Progenitor cell of endocrine pancreas (in vitro differentiated cells): ENCODE results near the gene PDPK1. TPM values are rescaled to one million over a fixed set of nuclear protein-coding genes. Genes with fewer than 3 reads are reported as not detected.
"Not testable (repeated sequence)": the region's sequence is repeated elsewhere in the genome, so short reads cannot be mapped to it uniquely, and the experiment has no call there.

Experiments
- DNase-seq: peaks from one replicate; pipeline ENCODE4 v3.0.0; 2021; ENCODE audit warnings: low spot score; ENCODE audit not compliant: unreplicated experiment
- H3K27ac Mint-ChIP-seq: 2 replicates; pipeline ENCODE4 v1.8.0; 2021; ENCODE audit warnings: mild to moderate bottlenecking, moderate library complexity, mixed read lengths
- H3K27me3 Mint-ChIP-seq: 2 replicates; pipeline ENCODE4 v1.8.0; 2021; ENCODE audit warnings: mixed read lengths
- H3K36me3 Mint-ChIP-seq: 2 replicates; pipeline ENCODE4 v1.8.0; 2022; ENCODE audit warnings: mixed read lengths; ENCODE audit not compliant: insufficient read depth
- H3K4me1 Mint-ChIP-seq: 2 replicates; pipeline ENCODE4 v1.8.0; 2021; ENCODE audit warnings: low read depth, mixed read lengths
- H3K4me3 Mint-ChIP-seq: 2 replicates; pipeline ENCODE4 v1.8.0; 2021; ENCODE audit warnings: low read depth, mild to moderate bottlenecking, moderate library complexity, mixed read lengths
- H3K9me3 Mint-ChIP-seq: 2 replicates; pipeline ENCODE4 v1.8.0; 2021; ENCODE audit warnings: low read depth, mixed read lengths
- total RNA-seq: library from RNA; stranded (reverse); gene quantifications from 2 replicates; pipeline ENCODE4 v1.2.1, GENCODE V29; 2021
- TF ChIP-seq, protein P1 (sequence below): fragments of 200-600 bp; sonication (generic); IDR thresholded peaks from one replicate; pipeline ENCODE4 v1.5.0; 2021; ENCODE audit warnings: antibody characterized with exemption, mild to moderate bottlenecking; ENCODE audit not compliant: unreplicated experiment

PDPK1 gene
- total RNA-seq, 1 donor from 2014 or later = 45.0 TPM

DNA sequence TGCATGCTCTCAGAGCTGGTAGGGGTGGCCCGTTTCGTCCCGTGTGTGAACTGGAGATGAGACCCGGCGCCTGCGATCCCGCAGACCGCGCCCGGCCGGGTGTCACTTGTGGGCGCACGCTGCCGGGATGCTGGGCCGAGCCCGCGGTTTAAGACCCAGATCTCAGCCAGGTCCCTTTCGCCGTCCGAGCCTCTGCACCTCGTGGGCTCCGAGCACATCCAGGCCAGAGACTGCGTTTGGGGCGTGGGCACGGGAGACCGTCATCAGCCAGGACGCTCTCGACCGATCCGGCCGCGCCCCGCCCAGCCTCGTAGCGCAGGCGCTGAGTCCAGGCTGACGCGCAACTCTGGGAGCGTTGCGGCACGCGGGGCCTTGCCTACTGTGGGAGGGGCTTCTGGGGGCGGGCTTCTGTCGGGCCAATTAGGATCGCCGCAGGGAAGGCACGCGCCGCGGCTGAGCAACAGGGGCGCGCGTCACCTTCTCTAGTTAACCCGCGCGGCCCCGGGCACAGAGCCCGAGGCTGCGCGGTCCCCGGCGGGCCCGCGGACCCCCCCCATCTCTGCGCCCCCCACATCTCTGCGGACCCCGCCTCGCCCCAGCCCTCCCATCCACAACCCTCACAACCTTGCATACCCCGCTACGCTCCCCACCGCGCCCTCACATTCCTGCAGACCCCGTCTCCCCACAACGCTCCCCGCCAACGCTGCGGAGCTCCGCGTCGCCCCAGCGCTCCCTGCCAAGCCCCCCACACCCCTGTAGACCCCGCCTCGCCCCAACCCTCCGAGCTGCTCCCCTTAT is 5.9 kb upstream of the PDPK1 start:
- H3K4me3 Mint-ChIP-seq = peak overlapping the region; percentile 85
- H3K4me1 Mint-ChIP-seq = peaks cover 2% of the 10 kb centered on the region
- no peaks in the 10 kb centered on the region for H3K27me3 Mint-ChIP-seq
- DNase-seq = peak; percentile 89
- no peaks in the 10 kb centered on the region for H3K9me3 Mint-ChIP-seq
- H3K36me3 Mint-ChIP-seq = peaks cover 2% of the 10 kb centered on the region
- TF ChIP-seq, protein P1, sequence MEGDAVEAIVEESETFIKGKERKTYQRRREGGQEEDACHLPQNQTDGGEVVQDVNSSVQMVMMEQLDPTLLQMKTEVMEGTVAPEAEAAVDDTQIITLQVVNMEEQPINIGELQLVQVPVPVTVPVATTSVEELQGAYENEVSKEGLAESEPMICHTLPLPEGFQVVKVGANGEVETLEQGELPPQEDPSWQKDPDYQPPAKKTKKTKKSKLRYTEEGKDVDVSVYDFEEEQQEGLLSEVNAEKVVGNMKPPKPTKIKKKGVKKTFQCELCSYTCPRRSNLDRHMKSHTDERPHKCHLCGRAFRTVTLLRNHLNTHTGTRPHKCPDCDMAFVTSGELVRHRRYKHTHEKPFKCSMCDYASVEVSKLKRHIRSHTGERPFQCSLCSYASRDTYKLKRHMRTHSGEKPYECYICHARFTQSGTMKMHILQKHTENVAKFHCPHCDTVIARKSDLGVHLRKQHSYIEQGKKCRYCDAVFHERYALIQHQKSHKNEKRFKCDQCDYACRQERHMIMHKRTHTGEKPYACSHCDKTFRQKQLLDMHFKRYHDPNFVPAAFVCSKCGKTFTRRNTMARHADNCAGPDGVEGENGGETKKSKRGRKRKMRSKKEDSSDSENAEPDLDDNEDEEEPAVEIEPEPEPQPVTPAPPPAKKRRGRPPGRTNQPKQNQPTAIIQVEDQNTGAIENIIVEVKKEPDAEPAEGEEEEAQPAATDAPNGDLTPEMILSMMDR = no peak
- peak overlapping the region; percentile 98 for H3K27ac Mint-ChIP-seq

DNA sequence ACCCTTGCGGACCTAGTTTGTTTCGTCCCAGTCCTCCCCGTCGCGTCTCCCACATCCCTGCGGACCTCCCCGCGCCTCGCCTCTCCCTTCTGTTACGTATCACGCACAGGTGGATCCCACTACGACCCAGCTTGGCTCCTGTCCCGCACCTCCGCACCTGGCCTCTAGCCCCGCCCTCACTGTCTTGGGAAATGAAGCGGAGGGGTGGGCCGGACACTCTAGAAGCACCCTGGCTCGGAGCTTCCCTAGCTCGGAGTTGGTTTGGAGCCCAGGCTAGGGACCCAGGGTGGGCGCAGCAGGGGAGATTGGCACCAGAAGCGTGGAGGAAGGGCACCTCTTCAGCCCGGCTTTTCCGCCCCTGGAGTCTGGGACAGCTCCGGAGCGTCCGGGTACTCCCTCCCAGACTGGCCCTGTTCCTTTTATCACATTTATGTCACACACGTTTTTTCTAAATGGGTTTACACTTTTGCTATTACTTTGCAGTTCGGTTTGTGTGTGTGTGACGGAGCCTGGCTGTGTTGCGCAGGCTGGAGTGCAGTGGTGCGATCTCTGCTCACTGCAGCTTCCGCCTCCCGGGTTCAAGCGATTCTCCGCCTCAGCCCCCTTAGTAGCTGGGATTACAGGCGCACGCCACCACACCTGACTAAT is 5.2 kb upstream of the PDPK1 start:
- no peak for DNase-seq
- TF ChIP-seq, protein P1 = no peak
- H3K27ac Mint-ChIP-seq = peak overlapping the region; percentile 98
- H3K9me3 Mint-ChIP-seq = no peaks in the 10 kb centered on the region
- no peaks in the 10 kb centered on the region for H3K27me3 Mint-ChIP-seq
- peaks cover 2% of the 10 kb centered on the region for H3K4me1 Mint-ChIP-seq
- H3K4me3 Mint-ChIP-seq = peak overlapping the region; percentile 85
- H3K36me3 Mint-ChIP-seq = peaks cover 2% of the 10 kb centered on the region

DNA sequence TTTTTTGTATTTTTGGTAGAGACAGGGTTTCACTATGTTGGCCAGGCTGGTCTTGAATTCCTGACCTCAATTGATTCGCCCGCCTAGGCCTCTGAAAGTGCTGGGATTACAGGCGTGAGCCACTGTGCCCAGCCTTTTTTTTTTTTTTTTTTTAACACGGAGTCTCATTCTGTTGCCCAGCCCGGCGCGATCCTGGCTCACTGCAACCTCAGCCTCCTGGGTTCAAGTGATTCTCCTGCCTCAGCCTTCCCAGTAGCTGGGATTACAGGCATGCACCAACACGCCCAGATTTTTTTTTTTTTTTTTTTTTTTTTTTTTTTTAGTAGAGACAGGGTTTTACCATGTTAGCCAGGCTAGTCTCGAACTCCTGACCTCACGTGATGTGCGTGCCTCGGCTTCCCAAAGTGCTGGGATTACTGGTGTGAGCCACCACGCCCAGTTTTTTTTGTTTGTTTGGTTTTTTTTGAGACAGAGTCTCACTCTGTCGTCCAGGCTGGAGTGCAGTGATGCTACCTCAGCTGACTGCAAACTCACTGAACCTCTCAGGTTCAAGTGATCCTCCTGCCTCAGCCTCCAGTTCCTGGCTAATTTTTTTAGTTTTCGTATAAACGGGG is 4.6 kb upstream of the PDPK1 start:
- H3K27me3 Mint-ChIP-seq, DNase-seq, H3K36me3 Mint-ChIP-seq, H3K9me3 Mint-ChIP-seq, H3K4me1 Mint-ChIP-seq: not testable (repeated sequence)
- peak overlapping the region; percentile 98 for H3K27ac Mint-ChIP-seq
- H3K4me3 Mint-ChIP-seq = peak overlapping the region; percentile 85

DNA sequence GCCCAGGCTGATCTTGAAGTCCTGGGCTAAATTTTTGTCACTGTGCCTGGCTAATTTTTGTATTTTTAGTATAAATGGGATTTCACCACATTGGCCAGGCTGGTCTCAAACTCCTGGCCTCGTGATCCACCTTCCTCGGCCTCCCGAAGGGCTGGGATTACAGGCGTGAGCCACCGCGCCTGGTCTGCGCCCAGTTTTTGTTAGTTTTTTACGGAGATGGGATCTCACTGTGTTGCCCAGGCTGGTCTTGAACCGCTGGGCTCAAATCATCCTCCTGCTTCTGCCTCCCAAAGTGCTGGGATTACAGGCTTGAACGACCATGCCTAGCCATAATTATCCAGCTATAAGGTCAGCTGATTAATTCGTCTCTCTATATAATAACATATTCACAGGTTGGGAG is 3.9 kb upstream of the PDPK1 start:
- Mint-ChIP-seq H3K9me3 (no peaks in the 10 kb centered on the region), H3K4me3 (peak overlapping the region; percentile 62)
- no peak for DNase-seq

DNA sequence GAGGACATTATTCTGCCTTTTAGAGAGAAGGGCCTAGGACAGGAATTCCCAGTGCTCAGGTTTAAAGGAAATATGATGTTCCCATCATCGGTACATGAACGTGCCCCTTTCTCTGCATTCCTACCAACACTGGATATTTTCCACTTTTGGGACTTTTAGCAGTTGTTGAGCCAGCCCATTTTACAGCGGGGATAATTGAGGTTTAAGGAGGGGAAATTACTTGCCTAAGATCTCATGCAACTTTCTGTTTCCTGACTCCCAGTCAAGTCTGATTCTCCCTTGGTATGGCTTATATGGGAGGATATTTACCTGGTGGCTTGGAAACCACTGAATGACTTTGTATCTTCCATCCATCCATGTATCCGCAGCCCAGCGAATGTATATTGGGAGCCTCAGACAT is 3.5 kb upstream of the PDPK1 start:
- not testable (repeated sequence) for H3K9me3 Mint-ChIP-seq, H3K36me3 Mint-ChIP-seq, H3K27me3 Mint-ChIP-seq, H3K4me1 Mint-ChIP-seq, DNase-seq
- Mint-ChIP-seq H3K4me3 (peak overlapping the region; percentile 62), H3K27ac (peak overlapping the region; percentile 90)

More for the DNA sequence above, 3.9 kb upstream of the PDPK1 start:
- Mint-ChIP-seq H3K36me3 (peaks cover 2% of the 10 kb centered on the region), H3K27ac (peak overlapping the region; percentile 90), H3K4me1 (peaks cover 5% of the 10 kb centered on the region), H3K27me3 (no peaks in the 10 kb centered on the region)
- TF ChIP-seq, protein P1 = no peak

DNA sequence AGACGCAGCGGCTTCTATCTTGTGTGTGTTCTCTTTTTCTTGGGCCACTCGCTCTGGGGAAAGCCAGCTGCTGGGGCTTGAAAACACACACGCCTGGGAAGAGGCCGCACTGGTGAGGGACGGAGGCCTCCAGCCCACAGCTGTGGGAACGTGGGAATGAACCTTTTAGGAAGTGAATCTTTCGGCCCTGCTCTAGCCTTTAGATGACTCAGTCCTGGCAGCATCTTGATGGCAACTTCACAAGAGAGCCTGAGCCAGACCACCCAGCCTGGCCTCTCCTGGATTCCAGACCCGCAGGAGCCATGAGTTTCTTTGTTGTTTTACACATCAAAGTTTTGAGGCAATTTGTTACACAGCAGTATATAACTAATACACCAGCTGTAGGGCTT is 2.2 kb upstream of the PDPK1 start:
- Mint-ChIP-seq H3K36me3 (no peaks in the 10 kb centered on the region), H3K27ac (no peak overlapping the region), H3K4me1 (peaks cover 10% of the 10 kb centered on the region), H3K4me3 (no peak overlapping the region), H3K27me3 (no peaks in the 10 kb centered on the region), H3K9me3 (no peaks in the 10 kb centered on the region)
- TF ChIP-seq, protein P1 = no peak
- DNase-seq = no peak

DNA sequence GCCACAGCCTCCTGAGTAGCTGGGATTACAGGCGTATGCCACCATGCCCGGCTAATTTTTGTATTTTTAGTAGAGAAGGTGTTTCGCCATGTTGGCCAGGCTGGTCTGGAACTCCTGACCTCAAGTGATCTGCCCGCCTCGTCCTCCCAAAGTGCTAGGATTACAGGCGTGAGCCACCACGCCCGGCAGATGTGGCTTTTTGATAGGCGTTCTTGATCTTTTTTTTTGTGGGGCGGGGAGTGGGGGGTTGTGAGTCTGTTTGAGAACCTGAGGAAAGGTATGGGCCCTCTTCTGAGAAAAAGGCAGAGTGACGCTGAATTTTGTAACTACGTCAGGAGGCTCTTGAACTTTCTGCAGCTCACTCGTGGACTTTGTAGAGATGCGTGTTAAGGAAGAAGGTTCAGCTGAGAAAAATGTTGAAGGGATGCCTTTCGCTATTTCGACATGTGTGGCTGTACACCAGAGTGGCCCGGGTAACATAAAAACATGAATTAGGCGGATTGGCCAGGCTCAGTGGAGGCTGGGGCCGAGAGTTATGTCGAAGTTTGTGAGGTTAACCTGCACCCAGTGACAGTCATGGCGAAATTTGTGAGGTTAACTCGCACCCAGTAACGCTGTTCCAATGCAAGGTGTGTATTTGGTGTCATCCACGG is 1.5 kb downstream of the PDPK1 start:
- H3K36me3 Mint-ChIP-seq, H3K27me3 Mint-ChIP-seq, H3K4me1 Mint-ChIP-seq, H3K9me3 Mint-ChIP-seq, DNase-seq: not testable (repeated sequence)
- Mint-ChIP-seq H3K27ac (peak overlapping the region; percentile 79), H3K4me3 (peak overlapping the region; percentile 71)
